Body of pancreas (tissue), 4 donors: ENCODE measurements around the gene IFNE. TPM values are rescaled to one million over a fixed set of nuclear protein-coding genes. Genes with fewer than 3 reads are reported as not detected.

ENCODE experiments used
- ATAC-seq: fragments of 150-250 bp; one replicate; pipeline ENCODE4 v1.9.1; 2016
- DNase-seq, 4 donors: peaks; one replicate each; pipeline ENCODE4 v3.0.0-alpha.2; 2019
- H3K27ac ChIP-seq, 4 donors: fragments of 200-600 bp; sonication (generic); 1 replicate in 3 of 4; 2 replicates in 1 of 4; pipeline versions ENCODE4 v1.5.1 to v1.6.1; 2016 to 2019; ENCODE audit warnings: mild to moderate bottlenecking in 1 of 4, mixed read lengths in 1 of 4, moderate library complexity in 1 of 4
- H3K27me3 ChIP-seq, 2 donors: fragments of 200-600 bp; sonication (generic); one replicate each; pipeline ENCODE4 v1.6.0; 2016; ENCODE audit warnings: mild to moderate bottlenecking in 1 of 2
- H3K36me3 ChIP-seq, 2 donors: fragments of 200-600 bp; sonication (generic); replicated peaks in 1 of 2; 2 replicates each; pipeline ENCODE4 v1.5.1; 2016; ENCODE audit warnings: low read depth in 2 of 2; ENCODE audit not compliant: insufficient read depth in 1 of 2
- H3K4me1 ChIP-seq: fragments of 200-600 bp; sonication (generic); one replicate; pipeline ENCODE4 v1.6.0; 2016
- H3K4me3 ChIP-seq, 2 donors: fragments of 200-600 bp; sonication (generic); 1 replicate in 1 of 2; 2 replicates in 1 of 2; pipeline ENCODE4 v1.5.1; 2016 to 2019
- H3K9me3 ChIP-seq, 3 donors: fragments of 200-600 bp; sonication (generic); 1 replicate in 2 of 3; 2 replicates in 1 of 3; pipeline ENCODE4 v1.5.1; 2016
- CTCF ChIP-seq, 7 experiments: fragments of 450-650 bp in 4 of 7; fragments of 200-600 bp in 3 of 7; sonication (generic) in 3 of 7; IDR thresholded peaks; one replicate each; pipeline ENCODE4 v1.5.1; 2016 to 2019; ENCODE audit warnings: antibody characterized with exemption in 7 of 7
- POLR2A ChIP-seq, 3 donors: fragments of 450-650 bp; IDR thresholded peaks; one replicate each; pipeline ENCODE4 v1.6.1; 2016; ENCODE audit warnings: antibody characterized with exemption in 3 of 3, mild to moderate bottlenecking in 2 of 3
- WGBS, 2 donors: methylation state at CpG; one replicate each; pipeline ENCODE4 v1.1.5; 2017; 5-methylcytosine and 5-hydroxymethylcytosine counted together
- intact Hi-C: fragments of 100-400 bp; cut with DNase I; formaldehyde crosslinking; loops from one replicate; pipeline ENCODE4 v1.15.1; 2023
- total RNA-seq, 2 donors: library from RNA; depleted of rRNA; stranded (reverse); fragments of >200 nt; gene quantifications; one replicate each; pipeline ENCODE4 v1.1.0, GENCODE V29; 2016

IFNE gene
- under 1 TPM in 1 of 2 donors, not detected in 1; 0.26 TPM for total RNA-seq

- Histone ChIP-seq H3K4me1 (no peaks in the 10 kb centered on the region), H3K4me3 (no peak within 1 kb of the TSS), H3K36me3 (no peaks in the 10 kb centered on the region), H3K27me3 (no peaks in the 10 kb centered on the region), H3K9me3 (no peaks in the 10 kb centered on the region), H3K27ac (peak within 1 kb of the TSS in 1 of 4 donors; percentile 42)
- WGBS, 2 donors = 82 to 84% methylated on average over 2 of the region's 2 CpGs
- TF ChIP-seq CTCF (IDR thresholded peaks at IDR 0.05) = no peak
- TF ChIP-seq POLR2A (IDR thresholded peaks at IDR 0.05) = no peak
- DNase-seq = no peak
- ATAC-seq = no peak
- intact Hi-C loops = no loop called here
Observed at GRCh38 chr9:21482213-21482612, at the start of gene IFNE. IFNE (minus strand) TSS chr9:21482313; CDS start chr9:21481694, 619 bp downstream.

- Histone ChIP-seq H3K36me3 (no peaks in the 10 kb centered on the region), H3K4me3 (no peak overlapping the region), H3K27ac (no peak overlapping the region), H3K4me1 (no peaks in the 10 kb centered on the region), H3K9me3 (no peaks in the 10 kb centered on the region), H3K27me3 (no peaks in the 10 kb centered on the region)
- DNase-seq (no peak), ATAC-seq (no peak)
- 82 to 91% methylated on average over 6 to 9 of the region's 9 CpGs for WGBS, 2 donors
- intact Hi-C loops = no loop called here
- TF ChIP-seq CTCF (IDR thresholded peaks at IDR 0.05) (no peak), POLR2A (IDR thresholded peaks at IDR 0.05) (no peak)
Observed at GRCh38 chr9:21528123-21528808, 46.2 kb upstream of the IFNE start.

GRCh38 chr9:21527579-21527978, 45.5 kb upstream of the IFNE start:
- no peak for DNase-seq
- H3K9me3 ChIP-seq = no peaks in the 10 kb centered on the region
- no peak overlapping the region for H3K4me3 ChIP-seq
- no peaks in the 10 kb centered on the region for H3K4me1 ChIP-seq
- 82 to 85% methylated on average over 2 of the region's 2 CpGs for whole genome bisulfite sequencing, 2 donors
- intact Hi-C loops = no loop called here
- H3K27ac ChIP-seq = no peak overlapping the region
- no peak for ATAC-seq
- H3K36me3 ChIP-seq = no peaks in the 10 kb centered on the region
- no peaks in the 10 kb centered on the region for H3K27me3 ChIP-seq
- TF ChIP-seq POLR2A (IDR thresholded peaks at IDR 0.05) (no peak), CTCF (IDR thresholded peaks at IDR 0.05) (no peak)

GRCh38 chr9:21525174-21525573, 43.1 kb upstream of the IFNE start:
- 79 to 92% methylated on average over 5 of the region's 5 CpGs for WGBS, 2 donors
- Histone ChIP-seq H3K9me3 (no peaks in the 10 kb centered on the region), H3K27ac (no peak overlapping the region), H3K4me3 (no peak overlapping the region), H3K4me1 (no peaks in the 10 kb centered on the region), H3K27me3 (no peaks in the 10 kb centered on the region), H3K36me3 (no peaks in the 10 kb centered on the region)
- ATAC-seq = no peak
- intact Hi-C loops = no loop called here
- TF ChIP-seq CTCF (IDR thresholded peaks at IDR 0.05) (no peak), POLR2A (IDR thresholded peaks at IDR 0.05) (no peak)
- no peak for DNase-seq
